GM19395 (cell line): Measurements from ENCODE around the gene MED16.

ENCODE experiments used
- ATAC-seq: cut with Tn5 transposase; IDR thresholded peaks from one replicate; pipeline ENCODE4 v1.9.1; 2021; ENCODE audit warnings: mild to moderate bottlenecking, moderate library complexity; ENCODE audit not compliant: unreplicated experiment

The MED16 gene

DNA sequence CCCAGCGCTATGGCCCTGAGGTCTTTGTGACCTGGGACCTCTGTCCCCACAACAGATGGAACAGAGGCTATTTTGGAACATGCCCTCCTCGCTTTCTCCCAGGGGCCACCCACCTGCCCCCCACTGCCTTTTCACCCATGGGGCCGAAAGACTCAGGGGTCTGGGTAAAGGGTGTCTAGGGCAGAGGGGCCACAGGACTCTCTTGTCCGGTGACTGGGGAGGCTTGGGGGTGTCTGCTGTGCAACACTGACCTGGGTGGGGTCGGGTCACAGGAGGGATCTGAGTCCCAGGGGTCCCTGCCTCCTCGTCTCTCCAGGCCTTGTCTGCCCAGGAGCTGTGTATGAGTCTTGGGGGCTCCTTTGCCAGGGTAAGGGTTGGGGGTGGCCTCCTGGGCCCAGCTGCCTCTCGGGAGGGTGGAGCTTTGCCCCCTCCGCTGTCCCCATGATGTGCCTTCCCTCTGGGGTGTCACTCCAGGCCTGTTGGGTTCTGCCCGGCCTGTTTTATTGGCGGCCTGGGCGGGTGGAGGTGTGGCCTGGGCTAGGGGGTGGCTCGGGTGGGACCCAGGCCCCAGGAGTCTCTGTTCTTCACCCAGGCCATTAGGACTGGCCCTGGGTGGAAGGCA lies 34.9 kb upstream of the MED16 start:
- no peak for ATAC-seq

DNA sequence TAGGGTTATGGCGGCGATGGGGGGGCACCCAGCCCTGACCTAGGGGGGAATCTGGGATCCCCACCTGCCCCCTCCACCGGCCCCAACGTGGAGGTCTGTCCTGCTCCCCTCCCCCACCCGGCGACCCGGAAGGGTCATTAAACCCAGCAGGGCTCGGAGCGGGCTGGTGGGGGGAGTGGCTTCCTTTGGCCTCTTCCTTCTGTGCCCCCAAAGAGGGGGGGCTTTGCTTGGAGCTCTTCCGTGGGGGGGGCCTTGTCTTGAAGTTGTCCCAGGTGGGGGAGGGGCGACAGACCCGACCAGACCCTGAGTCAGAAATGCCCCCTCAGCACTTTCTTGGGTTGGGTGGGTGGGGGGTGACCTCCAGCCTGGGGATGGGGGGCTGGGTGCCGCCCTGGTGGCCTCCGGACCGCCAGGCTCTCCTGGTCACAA lies 34.4 kb upstream of the MED16 start:
- ATAC-seq, result no peak

DNA sequence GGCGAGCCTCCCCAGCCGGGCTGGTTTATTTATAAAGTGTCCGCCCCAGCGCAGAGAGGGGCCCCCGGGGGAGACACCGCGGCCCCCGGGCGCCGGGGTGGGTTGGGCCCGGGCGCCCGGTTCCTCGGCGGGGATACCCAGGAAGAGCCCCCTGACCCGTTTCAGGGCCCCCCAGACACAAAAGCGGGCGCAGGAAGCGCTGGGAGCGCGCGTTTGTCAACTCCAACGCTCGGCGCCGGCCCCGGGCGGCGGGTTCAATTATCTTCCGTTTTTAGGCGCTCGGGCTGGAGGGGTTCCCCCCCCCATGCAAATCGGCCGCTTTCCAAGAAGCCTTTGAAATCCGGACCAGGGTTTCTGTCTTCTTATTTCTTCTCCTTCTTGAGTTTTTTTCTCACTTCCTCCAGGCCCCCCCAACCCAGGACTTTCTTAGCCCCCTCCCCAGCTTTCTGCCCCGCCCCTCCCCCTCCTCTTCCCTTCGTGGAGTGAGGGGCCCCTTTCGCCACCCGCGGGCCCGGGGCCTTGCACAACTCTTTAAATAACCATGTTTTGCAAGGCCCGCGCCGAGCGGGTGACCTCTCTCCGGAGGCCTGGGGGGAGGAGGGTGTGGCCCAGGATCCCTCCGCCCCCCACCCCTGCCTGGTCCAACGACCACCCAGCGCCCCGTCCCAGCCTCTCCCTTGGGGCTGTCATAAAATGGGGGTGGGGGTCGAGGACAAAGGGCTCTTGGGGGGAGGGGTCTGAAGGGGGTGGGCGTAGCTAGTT lies 33.8 kb upstream of the MED16 start:
- ATAC-seq, result no peak

- ATAC-seq, result no peak
Measured at GRCh38 chr19:926323-926588, 33.3 kb upstream of the MED16 start.

DNA sequence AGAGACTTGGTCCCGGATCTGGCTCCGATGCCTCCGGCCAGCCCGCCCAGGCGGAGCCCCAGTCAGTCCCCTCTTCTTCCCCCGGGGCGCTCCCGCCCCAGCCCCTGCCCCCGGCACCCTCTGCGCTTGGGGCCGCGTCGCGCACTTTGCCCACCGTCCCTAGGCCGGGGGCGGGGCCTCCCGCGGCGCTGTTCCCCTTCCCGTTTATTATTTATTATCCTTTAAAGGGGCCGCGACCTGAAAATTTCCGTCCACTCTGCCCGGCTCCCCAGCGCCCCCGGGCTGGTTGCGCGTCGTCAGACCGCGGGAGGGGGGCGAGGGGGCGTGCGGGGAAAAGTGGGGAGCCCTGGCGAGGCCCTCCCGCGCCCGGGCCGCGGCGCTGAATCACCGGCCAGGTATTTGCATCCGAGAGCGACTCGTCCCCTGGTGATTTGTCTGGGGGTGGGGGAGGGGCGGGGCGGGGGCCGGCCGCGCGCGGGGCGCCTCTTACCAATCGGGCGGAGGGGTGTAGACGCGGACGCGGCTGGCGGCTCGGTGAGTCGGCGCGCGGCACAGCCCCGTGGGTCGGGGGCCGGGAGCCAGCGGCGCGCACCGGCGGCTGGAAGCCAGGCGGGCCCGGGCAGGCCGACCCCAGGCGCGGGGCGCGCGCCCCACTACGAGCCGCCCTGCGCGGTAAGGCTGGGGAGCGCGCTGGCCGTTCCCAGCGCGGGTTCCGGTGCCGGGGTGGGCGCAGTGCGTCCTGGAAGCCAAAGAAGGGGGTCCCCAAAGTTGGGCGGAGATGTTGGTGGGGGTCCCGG lies 32.7 kb upstream of the MED16 start, which contains the start of gene ARID3A:
TSS of gene ARID3A (plus strand) at position 510 of the 797 bp plus-strand sequence. CDS start 3,494 bp downstream, outside the sequence.
- ATAC-seq, result no peak

DNA sequence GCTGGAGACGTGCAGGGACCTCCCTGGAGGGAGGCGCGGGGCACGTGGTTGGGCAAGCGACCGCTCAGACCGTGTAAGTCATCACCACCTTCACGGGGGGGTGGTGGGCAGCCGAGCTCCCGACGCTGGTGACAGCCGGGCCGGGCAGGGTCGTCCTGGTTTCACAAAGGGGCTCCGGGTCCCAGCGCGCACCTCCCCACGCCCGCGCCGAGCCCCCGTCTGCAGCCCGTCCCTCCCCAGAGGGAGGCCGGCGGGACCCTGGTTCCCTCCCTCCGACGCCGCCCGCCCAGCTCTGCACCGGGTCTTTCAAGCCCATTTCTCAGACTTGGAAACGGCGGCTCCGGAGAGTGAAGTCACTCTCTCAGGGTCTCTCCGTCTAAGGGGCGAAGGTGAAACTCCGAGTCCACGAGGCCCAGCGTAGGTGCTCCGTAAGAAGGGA lies 32.1 kb upstream of the MED16 start:
- ATAC-seq, result no peak

DNA sequence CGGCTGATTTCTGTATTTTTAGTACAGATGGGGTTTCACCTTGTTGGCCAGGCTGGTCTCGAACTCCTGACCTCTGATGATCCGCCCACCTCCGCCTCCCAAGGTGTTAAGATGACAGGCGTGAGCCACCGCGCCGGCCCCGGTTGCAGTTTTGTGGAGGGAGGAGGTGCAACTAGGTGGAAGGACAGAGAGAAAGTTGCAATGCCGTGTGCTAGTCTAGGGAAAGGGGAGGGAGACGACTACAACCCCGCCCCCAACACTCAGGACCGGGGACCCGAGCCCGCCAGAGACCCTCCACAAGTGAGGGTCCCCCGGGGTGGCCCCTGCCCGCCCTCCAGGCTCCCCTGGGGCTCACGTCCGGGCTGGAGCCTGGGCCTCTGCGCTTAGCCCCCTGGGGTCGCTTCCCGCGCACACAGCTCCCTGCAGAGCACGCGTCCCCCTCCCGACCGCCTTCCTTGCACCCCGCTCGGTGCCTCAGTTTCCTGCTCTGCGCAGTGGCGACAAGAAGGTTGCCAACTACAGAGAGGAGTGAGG lies 31.6 kb upstream of the MED16 start:
- no peak for ATAC-seq

GRCh38 chr19:920051-920864 lies 27.3 kb upstream of the MED16 start:
- ATAC-seq, result no peak

GRCh38 chr19:919199-920050 lies 26.4 kb upstream of the MED16 start:
- no peak for ATAC-seq

- no peak for ATAC-seq
Measured at GRCh38 chr19:918481-919198, 25.7 kb upstream of the MED16 start.

DNA sequence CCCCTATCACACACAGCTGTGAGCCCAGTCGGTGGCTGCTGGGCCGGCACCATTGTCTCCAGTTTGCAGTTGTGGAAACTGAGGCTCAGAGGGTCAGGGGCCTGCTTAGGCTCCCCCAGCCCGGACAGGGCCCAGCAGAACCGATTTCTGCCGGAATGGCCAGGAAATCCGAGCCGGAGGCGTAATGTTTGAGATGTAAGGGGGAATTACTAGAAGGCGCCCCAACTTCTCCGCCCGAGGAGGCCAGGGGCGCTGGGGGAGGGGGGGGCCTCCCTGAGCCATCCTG lies 25.1 kb upstream of the MED16 start:
- ATAC-seq, result no peak

DNA sequence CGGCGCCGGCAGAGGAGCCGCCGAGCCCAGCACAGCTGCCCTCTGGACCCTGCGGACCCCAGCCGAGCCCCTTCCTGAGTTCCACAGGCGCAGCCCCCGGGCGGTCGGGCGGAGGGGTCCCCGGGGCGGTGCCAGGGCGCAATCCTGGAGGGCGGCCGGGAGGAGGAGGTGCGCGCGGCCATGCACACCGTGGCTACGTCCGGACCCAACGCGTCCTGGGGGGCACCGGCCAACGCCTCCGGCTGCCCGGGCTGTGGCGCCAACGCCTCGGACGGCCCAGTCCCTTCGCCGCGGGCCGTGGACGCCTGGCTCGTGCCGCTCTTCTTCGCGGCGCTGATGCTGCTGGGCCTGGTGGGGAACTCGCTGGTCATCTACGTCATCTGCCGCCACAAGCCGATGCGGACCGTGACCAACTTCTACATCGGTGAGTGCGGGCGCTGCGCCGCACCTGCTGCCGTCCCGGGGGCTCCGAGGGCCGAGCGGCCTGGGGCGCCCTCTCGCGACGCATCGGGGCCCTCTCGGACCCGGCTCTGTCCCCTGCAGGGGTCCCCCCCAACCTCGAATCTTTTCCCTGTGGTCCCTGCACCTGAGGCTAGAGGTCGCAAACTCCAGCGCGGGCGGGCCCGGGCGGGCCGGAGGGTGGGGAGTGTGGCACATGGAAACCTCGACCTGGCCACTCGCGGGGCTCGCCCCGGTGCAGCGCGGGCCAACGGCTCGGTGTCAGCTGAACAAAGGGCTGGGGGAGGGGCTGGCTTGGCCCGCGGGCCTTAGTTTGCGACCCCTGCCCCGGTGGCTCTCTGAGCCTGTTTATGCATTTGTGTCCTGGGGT lies 24.6 kb upstream of the MED16 start, which contains the start of gene KISS1R:
TSS of gene KISS1R (plus strand) at position 11 of the 829 bp plus-strand sequence. CDS start at position 181, 170 bp downstream.
- no peak for ATAC-seq

DNA sequence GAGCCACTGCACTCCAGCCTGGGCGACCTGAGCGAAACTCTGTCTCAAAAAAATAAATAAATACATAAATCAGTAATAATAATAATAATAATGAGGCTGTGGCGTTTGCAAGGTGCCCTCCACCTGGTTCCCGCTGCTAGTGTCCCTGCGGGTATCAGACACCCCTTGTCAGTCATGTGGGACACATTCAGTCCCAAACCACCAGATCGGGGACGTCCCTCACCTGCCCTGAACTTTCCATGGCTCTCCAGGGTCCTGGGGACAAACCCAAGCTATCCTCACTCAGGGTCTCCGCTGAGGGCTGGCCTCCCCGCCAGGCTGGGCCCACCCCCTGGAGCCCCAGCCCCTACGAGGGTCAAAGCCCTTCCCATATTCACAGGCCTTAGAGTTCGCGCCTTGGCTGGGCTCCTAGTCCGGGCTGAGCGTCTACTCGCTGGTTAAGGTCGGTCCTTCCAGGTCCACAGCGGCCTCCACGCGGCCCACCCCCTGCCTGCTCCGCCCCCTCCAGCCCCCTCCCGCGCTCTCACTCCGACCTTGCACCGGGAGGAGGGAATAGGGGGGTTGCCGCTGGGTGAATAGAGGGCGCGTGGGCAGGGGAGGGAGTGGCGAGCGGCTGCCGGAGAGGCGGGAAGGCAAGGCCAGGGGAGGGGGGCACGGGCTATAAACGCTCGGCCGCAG lies 23.8 kb upstream of the MED16 start:
- no peak for ATAC-seq

GRCh38 chr19:913080-913748 lies 20.2 kb upstream of the MED16 start, which contains the start of gene R3HDM4:
TSS of gene R3HDM4 (minus strand) at chr19:913219. CDS start at chr19:913157, 62 bp downstream.
- no peak for ATAC-seq

DNA sequence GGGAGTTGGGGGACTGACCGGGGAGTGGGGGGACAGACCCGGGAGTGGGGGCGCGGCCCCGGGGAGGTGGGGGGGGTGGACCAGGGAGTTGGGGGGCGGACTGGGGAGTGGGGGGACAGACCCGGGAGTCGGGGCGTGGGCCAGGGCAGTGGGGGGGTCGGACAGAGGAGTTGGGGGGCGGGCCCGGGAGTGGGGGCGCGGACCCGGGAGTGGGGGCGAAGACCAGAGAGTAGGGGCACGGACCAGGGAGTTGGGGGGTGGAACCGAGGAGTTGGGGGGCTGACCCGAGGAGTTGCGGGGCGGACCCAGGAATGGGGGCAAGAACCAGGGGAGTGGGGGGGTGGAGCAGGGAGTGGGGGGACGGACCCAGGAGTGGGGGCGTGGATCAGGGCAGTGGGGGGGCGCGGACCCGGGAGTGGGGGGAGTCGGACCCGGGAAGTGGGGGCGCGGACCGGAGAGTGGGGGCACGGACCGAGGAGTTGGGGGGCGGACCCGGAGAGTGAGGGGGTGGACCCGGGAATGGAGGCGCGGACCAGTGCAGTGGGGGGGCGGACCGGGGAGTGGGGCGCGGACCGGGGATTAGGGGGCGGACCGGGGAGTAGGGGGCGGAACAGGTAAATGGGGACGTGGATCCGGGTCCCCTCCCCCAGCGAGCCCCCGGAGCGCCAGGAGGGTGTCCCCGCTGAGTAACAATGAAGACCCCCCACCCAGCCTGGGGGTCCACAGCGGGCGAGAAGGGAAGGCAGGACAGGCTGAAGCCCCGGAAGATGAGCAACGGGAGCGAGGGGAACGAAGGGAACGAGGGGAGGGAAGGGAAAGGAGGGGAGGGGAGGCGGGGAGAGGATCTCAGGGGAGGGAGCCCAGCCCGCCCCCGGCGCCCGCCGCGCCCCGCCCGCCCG lies 19.4 kb upstream of the MED16 start:
- ATAC-seq, result no peak
